ENCODE data around the gene GFI1B. TPM values are rescaled to one million over a fixed set of nuclear protein-coding genes. Genes with fewer than 3 reads are reported as not detected.
A peak's percentile ranks its signal among the peaks of the same experiment; 100 is the strongest.
"Not testable (repeated sequence)": the region's sequence is repeated elsewhere in the genome, so short reads cannot be mapped to it uniquely, and the experiment has no call there.

The GFI1B gene
- total and polyA plus RNA-seq, 5 experiments from 2014 or later = 0.16 to 0.39 TPM; not detected in 3

DNA sequence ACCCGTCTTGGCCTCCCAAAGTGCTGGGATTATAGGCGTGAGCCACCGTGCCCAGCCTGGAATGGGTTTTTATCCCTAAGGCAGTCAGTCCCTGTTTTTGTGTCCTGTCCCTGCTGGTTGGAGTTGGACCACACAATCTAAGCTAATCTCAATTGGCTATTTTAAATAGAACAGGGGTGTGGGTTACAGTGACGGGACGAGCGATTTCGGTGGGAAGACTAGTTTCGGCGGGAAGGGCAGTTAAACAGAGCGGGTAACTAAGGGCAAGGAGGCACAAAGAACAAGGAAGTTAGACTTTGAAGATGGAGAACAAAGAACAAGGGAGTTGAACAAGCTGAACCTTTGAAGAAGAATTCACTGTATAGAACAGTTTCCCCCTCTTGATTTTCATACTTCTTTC, 53.7 kb downstream of the GFI1B start:
- H3K4me1 Mint-ChIP-seq = peaks cover 24 to 84% (median 69%) of the 10 kb centered on the region in 4 donors
- H3K27ac Mint-ChIP-seq = peak overlapping the region in 8 of 10 donors; percentile 51 to 99 (median 84)
- POLR2A ChIA-PET = interaction anchor here (1.5 to 3.2 kb wide), 4 partner anchors 11 to 117 kb away, joined by 3 to 28 read pairs (median 6); no protein-coding TSS in a partner anchor
- peak overlapping the region; percentile 97 to 100 (median 99) for H3K4me3 Mint-ChIP-seq
- peaks cover 0 to 2% (median 0%) of the 10 kb centered on the region in 9 donors for H3K9me3 Mint-ChIP-seq
- no peak for ATAC-seq
- peaks cover 0 to 7% (median 0%) of the 10 kb centered on the region in 3 donors for H3K36me3 Mint-ChIP-seq
- H3K27me3 Mint-ChIP-seq = no peaks in the 10 kb centered on the region
- no peak for DNase-seq

DNA sequence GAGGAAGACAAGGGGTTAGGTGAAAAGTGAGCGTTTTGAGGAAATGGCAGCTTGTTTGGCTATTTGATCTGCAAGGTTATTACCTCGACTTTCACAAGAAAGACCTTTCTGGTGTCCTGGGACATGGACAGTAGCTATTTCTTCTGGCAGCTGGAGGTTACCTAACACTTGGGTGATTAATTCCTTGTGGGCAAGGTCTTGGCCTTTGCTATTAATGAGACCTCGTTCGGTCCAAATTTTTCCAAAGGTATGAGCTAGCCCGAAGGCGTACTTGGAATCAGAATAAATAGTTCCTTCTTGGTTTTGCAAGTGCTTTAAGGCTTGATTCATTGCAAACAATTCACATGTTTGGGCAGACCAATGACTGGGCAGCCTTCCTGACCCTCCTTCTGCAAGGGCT, 57.2 kb downstream of the GFI1B start:
- peaks cover 39 to 72% (median 63%) of the 10 kb centered on the region in 4 donors for H3K4me1 Mint-ChIP-seq
- ATAC-seq (no peak), DNase-seq (no peak)
- H3K27me3 Mint-ChIP-seq = no peaks in the 10 kb centered on the region
- no peak overlapping the region for H3K4me3 Mint-ChIP-seq
- POLR2A ChIA-PET = no interaction called here
- peaks cover 0 to 2% (median 0%) of the 10 kb centered on the region in 9 donors for H3K9me3 Mint-ChIP-seq
- H3K27ac Mint-ChIP-seq = no peak overlapping the region
- peaks cover 0 to 21% (median 0%) of the 10 kb centered on the region in 3 donors for H3K36me3 Mint-ChIP-seq

DNA sequence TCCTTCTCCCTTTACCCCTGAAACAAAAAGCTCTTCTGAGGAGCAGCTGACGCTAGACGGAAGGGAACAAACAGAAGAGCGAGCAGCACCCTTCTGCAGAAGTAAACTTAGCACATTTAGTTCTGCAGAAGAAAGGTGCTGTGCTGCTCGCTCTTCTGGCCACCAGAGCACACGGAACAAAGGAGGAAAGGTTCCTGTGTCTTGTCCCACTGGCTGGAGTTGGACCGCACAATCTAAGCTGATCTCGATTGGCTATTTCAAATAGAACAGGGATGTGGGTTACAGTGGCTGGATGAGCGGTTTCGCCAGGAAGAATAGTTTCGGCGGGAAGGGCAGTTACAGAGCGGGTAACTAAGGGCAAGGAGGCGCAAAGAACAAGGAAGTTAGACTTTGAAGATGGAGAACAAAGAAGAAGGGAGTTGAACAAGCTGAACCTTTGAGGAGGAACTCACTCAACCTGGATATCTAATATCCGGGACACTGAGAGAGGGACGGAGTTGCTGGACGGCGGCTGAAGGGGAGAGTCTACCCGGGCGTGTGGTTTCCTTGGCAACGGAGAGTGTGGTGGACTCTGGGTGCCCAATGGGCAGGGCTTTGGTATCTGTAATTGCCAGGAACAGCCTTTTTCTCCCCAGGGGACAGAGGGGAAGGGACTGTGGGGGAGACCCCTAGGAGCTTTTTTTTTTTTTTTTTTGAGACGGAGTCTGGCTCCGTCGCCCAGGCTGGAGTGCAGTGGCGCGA, 59.5 kb downstream of the GFI1B start:
- peak overlapping the region in 4 of 10 donors; percentile 11 to 78 (median 51) for H3K27ac Mint-ChIP-seq
- peaks cover 29 to 50% (median 43%) of the 10 kb centered on the region in 4 donors for H3K4me1 Mint-ChIP-seq
- DNase-seq = no peak
- ATAC-seq = no peak
- peak overlapping the region in 1 of 10 donors; percentile 39 for H3K4me3 Mint-ChIP-seq
- H3K9me3 Mint-ChIP-seq = no peaks in the 10 kb centered on the region
- POLR2A ChIA-PET = interaction anchor here (0.6 kb wide), 1 partner anchor 437 kb away, joined by 3 read pairs; no protein-coding TSS in a partner anchor
- H3K27me3 Mint-ChIP-seq = no peaks in the 10 kb centered on the region
- peaks cover 0 to 37% (median 0%) of the 10 kb centered on the region in 3 donors for H3K36me3 Mint-ChIP-seq

DNA sequence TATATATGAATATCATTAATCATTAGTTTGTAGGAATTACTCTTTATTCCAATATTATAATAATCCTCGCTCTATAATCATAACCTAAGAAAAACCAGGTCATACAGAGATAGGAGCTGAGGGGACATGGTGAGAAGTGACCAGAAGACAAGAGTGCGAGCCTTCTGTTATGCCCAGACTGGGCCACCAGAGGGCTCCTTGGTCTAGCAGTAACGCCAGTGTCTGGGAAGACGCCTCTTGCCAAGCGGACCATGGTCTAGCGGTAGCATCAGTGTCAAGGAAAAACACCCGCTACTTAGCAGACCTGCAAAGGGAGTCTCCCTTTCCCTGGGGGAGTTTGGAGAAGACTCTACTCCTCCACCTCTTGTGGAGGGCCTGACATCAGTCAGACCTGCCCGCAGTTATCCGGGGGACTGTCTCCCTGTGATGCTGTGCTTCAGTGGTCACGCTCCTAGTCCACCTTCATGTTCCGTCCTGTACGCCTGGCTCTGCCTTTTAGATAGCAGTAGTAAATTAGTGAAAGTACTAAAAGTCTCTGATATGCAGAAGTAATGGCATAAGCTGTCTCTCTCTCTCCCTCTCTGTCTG, 62.5 kb downstream of the GFI1B start:
- peak in 5 of 10 donors; percentile 13 to 41 (median 29) for DNase-seq
- Mint-ChIP-seq H3K36me3 (peaks cover 0 to 60% (median 8%) of the 10 kb centered on the region in 3 donors), H3K4me1 (peaks cover 9 to 30% (median 24%) of the 10 kb centered on the region in 4 donors), H3K27ac (peak overlapping the region in 1 of 10 donors; percentile 77)
- H3K9me3 Mint-ChIP-seq, H3K4me3 Mint-ChIP-seq, H3K27me3 Mint-ChIP-seq, POLR2A ChIA-PET, ATAC-seq: not testable (repeated sequence)

Small RNA genes lying within 50 kb of the gene (microRNA-seq; reads per million reads assigned to microRNA genes)
- 5.5 reads per million, percentile 15 among the genes with 10 or more reads in this experiment for gene MIR548AW (ENCODE audit: borderline microRNAs expressed)

Other genes with a start within 250 kb of the GFI1B start
- not detected for gene AK8, start 100.4 kb upstream of the GFI1B start, total RNA-seq
- under 1 TPM in 1 of 3 donors, not detected in 2; 0.14 TPM for gene AK8, start 100.4 kb upstream of the GFI1B start, polyA plus RNA-seq
- gene SPACA9, start 99.8 kb upstream of the GFI1B start, total RNA-seq = 1 to 10 TPM; 1.9 to 2.2 TPM
- gene SPACA9, start 99.8 kb upstream of the GFI1B start, polyA plus RNA-seq = 1 to 10 TPM; 2.3 to 3.1 (median 2.4) TPM
- 10 to 100 TPM; 82.4 to 86.2 TPM for gene TSC1, start 34.1 kb upstream of the GFI1B start, total RNA-seq
- gene TSC1, start 34.1 kb upstream of the GFI1B start, polyA plus RNA-seq = 1 to 10 TPM; 4.8 to 8.7 (median 8.3) TPM
- gene GTF3C5, start 52.3 kb downstream of the GFI1B start, total RNA-seq = 10 to 100 TPM; 78.7 to 81.2 TPM
- 10 to 100 TPM; 33.7 to 40.1 (median 37.8) TPM for gene GTF3C5, start 52.3 kb downstream of the GFI1B start, polyA plus RNA-seq
- gene CEL, start 83.3 kb downstream of the GFI1B start, total RNA-seq = 1 to 10 TPM; 1.3 to 1.6 TPM
- not detected for gene CEL, start 83.3 kb downstream of the GFI1B start, polyA plus RNA-seq
- 10 to 100 TPM; 93.7 to 99.9 TPM for gene RALGDS, start 142.5 kb downstream of the GFI1B start, total RNA-seq
- 10 to 100 TPM; 14.1 to 35.5 (median 29.4) TPM for gene RALGDS, start 142.5 kb downstream of the GFI1B start, polyA plus RNA-seq
- gene GBGT1, start 185.2 kb downstream of the GFI1B start, total RNA-seq = 1 to 10 TPM; 4.1 to 4.9 TPM
- gene GBGT1, start 185.2 kb downstream of the GFI1B start, polyA plus RNA-seq = not detected
- not detected for gene OBP2B, start 230.6 kb downstream of the GFI1B start, total RNA-seq
- gene OBP2B, start 230.6 kb downstream of the GFI1B start, polyA plus RNA-seq = not detected

All from naive thymus-derived CD8-positive, alpha-beta T cell (primary cell).